ENCODE results near the gene RAB40C. TPM values are rescaled to one million over a fixed set of nuclear protein-coding genes. Genes with fewer than 3 reads are reported as not detected.
"Not testable (repeated sequence)": the region's sequence is repeated elsewhere in the genome, so short reads cannot be mapped to it uniquely, and the experiment has no call there.

RAB40C gene
- total RNA-seq, 1 donor from 2014 or later = 33.1 TPM

DNA sequence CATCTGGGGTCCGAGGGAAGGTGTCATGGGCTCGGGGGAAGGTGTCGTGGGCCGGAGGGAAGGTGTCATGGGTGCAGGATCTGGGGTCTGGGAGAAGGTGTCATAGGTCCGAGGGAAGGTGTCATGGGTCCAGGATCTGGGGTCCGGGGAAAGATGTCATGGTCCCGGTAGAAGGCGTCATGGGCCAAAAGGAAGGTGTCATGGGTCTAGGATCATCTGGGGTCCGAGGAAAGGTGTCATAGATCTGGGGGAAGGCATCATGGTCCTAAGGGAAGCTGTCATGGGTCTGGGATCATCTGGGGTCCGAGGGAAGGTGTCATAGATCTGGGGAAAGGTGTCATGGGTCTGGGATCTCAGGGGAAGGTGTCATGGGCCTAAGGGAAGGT is 942 bp downstream of the RAB40C start:
- DNase-seq (ENCODE audit: low spot score) = no peak

DNA sequence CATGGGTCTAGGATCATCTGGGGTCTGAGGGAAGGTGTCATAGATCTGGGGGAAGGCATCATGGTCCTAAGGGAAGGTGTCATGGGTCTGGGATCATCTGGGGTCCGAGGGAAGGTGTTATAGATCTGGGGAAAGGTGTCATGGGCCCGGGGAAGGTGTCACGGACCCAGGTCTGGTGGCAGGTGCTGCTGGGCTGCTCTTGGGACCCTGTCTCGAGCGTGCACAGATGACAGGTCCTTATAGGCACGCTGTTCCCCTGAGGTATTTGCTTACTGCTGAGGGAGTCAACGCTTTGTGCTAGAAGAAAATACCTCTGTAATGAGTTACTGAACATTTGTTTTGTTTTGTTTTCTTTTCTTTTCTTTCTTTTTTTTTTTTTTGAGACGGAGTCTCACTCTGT is 1.4 kb downstream of the RAB40C start:
- no peak for DNase-seq (ENCODE audit: low spot score)

DNA sequence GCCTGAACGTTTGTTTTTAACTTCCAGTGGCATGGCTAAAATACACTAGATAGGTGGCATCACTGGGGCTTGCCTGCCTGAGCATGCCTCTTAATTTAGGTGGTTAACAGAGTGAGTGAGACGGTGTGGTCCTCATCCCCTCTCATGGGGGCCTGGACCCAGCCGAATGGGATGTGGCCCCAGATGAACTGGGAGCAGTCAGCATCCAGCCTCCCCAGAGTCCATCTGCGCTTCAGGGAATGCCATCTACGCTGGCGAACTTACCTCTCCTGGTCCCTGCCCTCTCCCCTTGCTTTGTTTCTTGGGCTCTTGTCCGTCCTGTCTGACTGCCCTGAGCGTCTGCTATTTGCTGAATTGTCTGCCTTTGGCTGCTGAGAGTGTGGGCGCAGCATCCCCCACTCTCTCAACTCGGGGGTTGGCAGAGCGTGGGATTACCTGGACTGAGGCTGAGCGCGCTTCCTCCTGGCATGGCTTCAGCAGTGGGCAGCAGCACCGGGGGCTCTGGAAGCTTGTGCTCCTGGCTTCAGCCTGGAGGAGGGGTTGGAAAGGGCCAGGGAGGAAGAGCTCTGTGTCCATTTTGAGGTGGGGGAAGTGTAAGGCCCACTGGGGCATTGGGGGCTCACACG is 2.1 kb downstream of the RAB40C start:
- no peak for DNase-seq (ENCODE audit: low spot score)

DNA sequence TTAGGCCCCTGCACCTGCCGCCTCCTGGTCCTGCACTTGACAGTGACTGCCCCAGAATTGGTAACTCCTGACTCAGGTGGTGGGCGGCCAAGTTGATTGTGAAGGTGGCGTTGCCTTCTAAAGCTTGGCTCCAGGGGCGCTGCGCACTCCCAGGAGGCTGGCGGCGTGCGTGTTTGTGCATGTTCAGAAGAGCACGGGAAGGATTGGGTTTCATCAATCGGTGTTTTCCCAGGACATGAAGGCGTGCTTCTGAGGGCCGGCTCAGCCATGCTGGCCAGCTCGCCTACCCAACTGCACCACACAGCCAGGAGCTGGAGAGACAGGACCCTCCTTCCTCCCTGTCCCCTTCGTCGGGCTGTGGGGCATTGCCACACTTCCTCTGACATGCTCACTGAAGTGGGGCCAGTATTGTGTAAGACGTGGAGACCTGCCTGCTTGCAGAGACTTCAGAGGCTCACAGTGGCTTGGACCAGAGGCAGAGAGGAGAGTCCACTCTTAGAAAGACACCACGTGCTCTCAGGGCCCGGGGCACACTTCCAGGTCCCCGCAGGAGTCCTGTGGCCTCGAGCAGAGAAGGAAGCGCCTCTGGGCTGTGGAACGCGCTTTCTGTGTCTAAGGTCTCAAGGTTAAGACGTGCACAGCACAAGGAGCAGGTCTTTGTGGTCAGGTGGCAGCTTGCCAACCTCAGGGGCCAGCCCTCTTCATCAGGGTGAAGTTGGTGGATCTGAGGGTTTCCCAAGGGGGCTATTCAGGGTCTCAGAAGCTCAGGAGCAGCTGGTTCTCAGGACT is 2.8 kb downstream of the RAB40C start:
- DNase-seq (ENCODE audit: low spot score) = peak; percentile 58

DNA sequence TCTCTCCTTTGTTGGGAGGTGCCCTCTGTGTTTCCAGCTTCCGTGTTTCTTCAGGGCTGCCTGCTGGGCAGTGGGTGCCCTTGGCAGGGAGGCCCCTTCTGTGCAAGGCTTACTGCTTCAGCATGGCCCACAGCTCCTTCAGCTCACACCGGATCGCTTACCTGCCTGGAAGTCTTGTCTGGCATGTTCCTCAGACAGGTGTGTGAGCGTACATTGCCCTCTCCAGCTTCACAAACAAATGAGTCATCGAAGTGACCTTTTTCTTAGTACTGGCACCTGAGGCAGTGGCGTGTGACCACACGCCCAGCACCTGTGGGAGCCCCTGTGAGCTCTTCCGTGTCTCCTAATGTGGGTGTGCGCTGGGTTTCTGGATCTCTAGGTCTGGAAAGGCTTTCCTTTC is 3.5 kb downstream of the RAB40C start:
- peak; percentile 81 for DNase-seq (ENCODE audit: low spot score)

DNA sequence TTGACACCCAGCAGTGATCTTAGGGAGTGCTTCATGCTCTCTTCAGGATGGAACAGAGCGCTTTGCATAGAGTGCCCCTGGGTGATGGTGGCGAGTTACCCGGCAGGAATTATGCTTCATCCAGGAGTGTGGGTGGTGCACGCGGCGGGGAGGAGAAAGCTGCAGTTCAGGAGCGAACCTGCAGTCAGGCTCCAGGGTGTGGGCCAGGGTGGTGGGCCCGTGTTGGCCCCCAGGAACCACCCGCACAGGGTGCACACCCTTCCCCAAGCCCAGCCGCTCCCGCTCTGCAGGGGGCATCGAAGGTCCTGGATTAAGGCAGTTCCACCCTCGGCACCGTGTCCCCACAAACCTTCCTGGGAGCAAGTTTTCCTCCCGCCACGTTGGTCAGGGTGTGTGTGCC is 3.9 kb downstream of the RAB40C start:
- no peak for DNase-seq (ENCODE audit: low spot score)

DNA sequence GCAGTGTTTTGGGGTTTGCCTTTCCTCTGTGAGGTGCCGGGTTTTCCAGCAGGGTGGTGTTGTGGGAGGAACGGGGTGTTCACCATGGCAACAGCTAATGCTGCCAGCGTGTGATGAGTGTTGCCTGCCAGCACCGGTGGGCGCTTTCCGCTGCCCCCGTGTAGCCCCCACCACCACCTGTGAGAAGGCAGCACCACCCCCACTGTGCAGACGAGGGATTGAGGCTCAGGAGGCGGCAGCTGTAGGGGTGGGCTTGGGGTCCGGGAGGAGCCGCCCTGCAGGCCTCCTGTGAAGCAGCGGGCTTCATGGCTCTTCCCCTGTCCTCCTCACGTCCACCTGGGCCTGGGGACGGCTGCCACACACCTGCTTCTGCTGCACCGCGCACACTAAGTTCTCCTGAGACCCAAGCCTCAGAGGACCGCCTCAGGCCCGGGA is 5.2 kb downstream of the RAB40C start:
- no peak for DNase-seq (ENCODE audit: low spot score)

DNA sequence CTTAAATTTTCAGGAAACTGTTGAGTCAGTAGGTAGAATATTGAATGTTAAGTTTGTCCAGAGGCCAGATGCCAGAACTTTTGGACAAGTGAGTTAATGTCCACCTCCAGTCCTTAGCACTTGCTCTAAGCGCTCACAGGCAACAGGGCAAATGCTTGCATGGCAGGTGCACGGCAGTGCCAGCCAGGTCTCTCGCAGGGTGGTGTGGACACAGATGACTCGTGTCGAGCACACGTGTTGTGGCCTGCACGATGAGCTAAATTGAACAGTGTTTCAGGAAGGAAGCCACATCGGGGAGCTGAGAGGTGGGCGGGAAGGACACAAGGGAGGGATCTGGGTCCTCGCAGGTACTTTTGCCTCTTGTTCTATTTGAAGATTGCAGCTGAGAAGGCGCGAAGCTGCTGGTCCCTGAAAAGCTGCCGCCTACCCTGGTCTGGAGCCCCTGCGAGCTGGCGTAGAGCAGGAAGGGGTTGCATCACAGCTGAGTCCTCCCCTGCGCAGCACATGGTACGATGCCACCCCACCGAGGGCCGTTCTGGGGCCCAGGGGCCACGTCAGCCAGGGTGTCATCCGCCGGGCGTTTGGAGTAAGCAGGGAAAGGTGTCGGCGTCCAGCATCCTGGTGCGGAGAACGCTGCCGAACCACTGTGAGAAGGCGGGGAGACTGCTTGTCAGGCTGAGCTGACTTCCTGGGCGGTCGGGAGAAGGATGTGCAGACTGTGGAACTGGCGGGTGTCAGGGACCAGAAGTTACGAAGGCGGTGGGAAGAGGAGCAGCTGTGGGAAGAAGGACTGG is 6.3 kb downstream of the RAB40C start:
- peak; percentile 41 for DNase-seq (ENCODE audit: low spot score)

DNA sequence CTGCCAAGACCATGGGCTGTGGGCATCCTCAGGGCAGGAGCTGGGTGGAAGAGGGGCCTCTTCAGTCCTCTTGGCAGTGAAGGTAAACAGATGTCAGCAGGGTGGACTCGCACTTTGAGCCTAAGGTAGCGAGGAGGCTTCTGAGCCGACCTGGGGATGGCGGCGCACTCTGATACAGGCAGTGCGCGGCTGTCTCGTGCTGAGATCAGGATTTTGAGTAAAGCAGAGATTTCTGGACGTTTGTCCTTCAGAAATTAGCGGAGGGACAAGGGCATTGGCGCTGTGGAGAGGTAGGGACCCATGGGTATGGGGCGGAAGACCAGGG is 6.8 kb downstream of the RAB40C start:
- DNase-seq (ENCODE audit: low spot score) = no peak

DNA sequence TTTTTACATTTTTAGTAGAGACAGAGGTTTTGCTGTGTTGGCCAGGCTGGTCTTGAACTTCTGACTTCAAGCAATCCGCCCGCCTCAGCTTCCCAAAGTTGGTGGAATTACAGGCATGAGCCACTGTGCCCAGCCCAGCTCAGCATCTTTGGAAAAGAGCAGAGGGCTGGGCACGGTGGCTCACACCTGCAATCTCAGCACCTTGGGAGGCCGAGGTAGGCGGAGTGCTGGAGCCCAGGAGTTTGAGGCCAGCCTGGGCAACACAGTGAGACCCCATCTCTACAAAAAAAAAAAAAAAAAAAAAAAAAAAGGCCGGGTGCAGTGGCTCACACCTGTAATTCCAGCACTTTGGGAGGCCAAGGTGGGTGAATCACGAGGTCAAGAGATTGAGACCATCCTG is 7.8 kb downstream of the RAB40C start:
- DNase-seq (ENCODE audit: low spot score) = not testable (repeated sequence)

DNA sequence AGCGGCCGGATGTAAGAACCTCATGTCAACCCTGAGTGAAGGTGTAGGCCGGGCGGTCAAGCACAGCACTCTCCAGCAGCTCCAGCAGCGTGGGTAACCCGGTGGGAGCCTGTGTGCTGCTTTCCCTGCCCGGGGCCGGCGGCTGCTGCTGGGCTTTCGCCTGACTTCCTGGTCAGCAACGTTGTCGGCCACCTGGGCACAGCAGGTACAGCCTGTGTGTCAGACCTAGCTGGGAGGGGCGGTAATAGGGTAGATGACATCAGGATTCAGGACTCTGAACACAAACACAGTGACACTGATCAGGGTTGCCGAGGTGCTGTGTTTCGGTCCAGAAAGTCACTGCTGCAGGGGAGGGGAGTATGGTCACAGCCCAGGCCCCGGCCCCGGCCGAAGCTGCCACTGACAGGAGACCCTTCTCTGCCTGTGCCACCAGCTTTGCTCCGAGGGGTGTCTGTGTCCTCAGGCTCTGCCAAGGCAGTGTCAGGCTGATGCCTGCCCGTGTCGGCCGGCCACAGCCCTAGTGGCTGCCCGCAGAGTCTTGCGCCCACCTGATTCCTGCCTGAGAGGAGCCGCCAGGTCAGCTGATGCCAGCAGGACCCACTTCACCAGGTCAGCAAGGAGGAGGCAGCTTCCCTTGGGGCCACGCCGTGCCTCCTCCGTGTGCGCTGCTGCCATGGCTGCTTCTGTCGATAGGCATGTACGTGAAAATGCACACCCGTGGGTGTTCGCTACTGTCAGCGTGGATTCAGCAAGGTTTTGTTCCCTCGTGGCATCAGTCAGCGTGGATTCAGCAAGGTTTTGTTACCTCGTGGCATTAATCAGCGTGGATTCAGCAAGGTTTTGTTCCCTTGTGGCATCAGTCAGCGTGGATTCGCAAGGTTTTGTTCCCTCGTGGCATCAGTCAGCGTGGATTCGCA is 9.2 kb downstream of the RAB40C start:
- DNase-seq (ENCODE audit: low spot score) = no peak

DNA sequence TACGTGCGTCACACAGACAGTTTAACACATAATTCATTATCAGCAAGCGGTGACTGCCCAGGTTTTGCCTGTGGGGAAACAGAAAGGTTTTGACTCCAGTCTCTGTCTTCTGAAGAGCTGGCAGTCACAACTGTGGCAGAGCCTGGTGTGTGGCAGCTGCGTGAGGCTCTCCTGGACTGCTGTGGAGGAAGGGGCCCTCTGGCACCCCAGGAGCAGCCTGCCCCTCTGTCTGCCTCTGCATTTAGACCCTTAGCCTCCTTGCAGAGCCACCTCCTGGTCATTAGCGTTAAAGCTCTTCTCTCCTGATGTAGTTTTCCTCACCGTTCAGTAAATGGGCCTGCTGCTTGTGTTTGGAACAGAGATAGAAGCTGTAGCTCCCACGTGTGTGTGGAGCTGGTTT is 10.9 kb downstream of the RAB40C start:
- no peak for DNase-seq (ENCODE audit: low spot score)

DNA sequence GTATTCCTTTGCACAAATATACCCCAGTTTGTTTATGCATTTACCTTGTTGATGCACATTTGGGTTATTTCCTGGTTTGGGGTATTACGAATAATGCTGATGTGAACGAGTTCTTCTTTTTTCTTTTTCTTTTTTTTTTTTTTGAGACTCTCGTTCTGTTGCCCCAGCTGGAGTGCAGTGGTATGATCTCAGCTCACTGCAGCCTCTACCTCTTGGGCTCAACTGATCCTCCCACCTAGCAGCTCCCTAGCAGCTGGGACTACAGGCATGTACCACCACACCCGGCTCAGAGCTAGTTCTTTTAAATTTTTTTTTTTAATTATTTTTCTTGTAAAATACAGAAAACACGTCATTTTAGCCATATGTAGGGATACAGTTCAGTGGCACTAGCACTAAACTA is 14.1 kb downstream of the RAB40C start:
- DNase-seq (ENCODE audit: low spot score) = no peak

DNA sequence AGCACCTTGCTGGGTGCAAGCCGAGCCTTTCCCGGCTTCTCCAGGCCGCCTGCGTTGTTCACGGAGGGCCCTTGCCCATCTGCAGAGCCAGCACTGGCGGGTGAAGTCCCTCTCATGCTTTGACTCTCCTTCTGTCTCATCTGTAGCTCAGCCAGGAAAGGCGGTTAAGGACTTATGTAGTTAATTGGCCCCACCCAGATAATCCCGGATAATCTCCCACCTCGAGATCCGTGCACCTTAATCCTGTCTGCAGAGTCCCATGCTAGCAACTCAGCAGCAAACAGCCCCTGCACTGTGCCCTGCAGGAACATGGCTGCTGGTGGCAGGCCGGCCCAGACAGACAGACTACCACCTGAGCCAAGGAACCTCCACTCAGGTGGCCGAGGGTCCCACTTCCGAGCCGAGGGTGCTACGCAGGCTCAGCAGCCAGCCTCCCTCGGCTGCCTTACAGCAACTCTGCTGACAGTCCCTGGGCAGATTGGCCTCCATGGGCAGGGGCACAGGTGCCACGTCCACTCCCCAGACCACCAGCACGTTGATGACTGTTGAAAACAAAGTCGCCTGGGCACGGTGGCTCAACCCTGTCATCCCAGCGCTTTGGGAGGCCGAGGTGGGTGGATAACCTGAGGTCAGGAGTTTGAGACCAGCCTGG is 16.9 kb downstream of the RAB40C start:
- DNase-seq (ENCODE audit: low spot score) = no peak

DNA sequence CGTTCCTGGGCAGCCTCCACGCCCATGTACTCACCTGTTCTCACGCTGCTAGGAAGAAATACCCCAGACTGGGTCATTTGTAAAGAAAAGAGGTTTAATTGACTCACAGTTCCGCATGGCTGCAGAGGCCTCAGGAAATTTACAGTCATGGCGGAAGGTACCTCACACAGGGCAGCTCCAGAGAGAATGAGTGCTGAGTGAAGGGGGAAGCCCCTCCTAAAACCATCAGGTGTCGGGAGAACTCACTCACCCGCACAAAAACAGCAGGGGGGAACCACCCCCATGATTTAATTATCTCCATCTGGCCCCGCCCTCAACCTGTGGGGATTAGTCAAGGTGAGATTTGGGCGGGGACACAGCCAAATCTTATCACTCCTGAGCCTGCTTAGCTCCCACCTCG is 18.2 kb downstream of the RAB40C start:
- no peak for DNase-seq (ENCODE audit: low spot score)

DNA sequence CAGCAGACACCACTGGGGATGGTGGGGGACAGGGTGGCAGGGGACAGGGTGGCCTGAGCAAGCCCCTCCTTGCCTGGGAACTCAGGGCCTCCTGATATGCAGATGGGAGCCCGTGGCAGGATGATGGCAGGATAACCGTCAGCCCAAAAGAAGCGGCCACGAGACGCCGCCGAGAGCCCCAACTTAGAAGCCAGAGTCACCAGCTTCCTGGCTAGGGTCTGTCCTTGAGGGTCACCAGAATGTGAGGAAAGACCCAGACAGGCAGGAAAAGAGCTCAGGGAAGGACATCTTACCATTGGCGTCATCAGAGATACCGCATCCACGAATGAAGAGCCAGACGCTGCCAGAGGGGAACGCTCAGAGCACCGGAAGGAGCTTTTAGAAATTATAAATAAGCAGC is 19.4 kb downstream of the RAB40C start:
- DNase-seq (ENCODE audit: low spot score) = no peak

DNA sequence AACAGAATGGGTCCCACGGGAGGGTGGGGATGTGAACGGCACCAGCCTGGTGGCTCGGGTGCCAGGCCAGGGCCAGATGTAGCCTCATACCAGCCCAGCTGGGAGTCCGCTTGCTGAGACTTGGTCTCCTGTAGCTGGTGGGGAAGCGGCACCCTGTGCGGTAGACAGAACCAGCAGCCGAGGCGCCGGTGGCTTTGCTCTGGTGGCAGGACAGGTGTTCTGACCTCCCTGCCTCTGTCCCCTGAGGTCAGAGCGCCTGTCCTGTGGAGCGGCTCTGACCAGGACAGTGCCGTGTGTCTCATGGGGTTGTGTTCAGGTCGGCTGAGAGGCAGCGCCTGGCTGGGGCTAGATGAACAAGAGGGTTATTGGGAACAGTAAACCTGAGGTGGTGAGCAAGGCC is 20.1 kb downstream of the RAB40C start:
- no peak for DNase-seq (ENCODE audit: low spot score)

DNA sequence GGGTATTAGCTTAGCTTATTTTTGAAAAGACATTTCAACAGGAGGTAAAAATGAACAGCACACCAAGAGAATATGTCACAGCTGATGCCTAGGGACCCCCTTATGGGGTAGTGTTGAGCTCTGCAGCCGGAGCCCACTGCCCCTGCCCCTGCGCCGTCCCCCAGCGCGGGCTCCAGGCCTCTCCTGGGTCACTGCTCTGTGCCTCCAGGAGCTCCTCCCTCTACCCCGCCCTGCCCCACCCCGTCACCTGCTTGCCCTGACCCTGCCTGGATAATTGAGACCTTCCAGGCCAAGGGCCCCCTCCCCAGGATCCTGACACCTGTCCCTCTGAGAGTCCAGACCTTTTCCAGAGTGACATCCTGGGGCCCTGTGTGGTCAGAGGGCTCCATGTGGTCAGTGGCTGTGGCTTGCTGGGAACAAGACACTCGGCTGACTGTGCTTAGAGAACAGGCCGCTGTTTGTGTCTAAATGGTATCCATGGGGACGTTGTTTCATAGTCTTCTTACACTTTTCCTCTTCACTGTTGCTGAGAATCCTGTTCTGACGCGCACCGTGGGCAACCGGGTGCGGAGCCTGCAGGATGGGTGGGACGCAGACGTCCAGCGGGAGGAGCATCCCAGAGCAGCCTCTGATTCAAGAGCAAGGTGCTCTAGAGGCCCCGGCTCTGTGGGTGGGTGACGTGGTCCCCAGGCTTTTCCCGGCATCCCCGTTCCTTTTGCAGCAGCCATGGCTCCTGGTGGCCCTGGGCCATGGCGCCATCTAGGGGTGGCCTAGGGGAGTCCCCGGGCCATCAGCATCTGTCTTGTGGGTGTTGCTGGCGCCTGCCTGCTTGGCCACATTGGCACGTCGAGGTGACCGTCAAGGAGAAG is 20.9 kb downstream of the RAB40C start:
- DNase-seq (ENCODE audit: low spot score) = no peak

DNA sequence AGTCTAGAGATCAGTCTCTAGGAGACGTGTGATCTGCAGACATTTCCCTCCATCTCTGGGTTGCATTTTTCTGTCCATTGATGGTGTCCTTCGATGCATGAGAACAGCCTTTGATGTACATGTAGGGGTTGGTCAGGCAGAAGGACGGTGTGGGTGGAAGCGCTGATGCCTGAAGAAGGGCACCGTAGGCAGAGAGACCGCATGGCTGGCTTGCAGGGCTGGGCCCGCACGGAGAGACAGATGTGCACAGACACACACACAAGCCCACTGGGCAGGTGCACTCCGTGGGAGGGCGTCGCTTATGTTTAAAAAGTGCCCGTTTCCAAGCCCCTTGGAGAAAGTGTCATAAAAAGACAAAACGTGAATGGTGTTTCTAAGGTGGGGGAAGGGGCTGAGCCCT is 25.3 kb downstream of the RAB40C start:
- DNase-seq (ENCODE audit: low spot score) = no peak
